Measurements from ENCODE around the gene ANKRD30B.
"Not testable (repeated sequence)": the region's sequence is repeated elsewhere in the genome, so short reads cannot be mapped to it uniquely, and the experiment has no call there.

Gene ANKRD30B

GRCh38 chr18:14851533-14851932 is 103.6 kb downstream of the ANKRD30B start:
- H3K27ac ChIP-seq, H3K4me3 ChIP-seq: not testable (repeated sequence)

GRCh38 chr18:14855634-14856033 is 107.7 kb downstream of the ANKRD30B start:
- H3K27ac ChIP-seq, H3K4me3 ChIP-seq: not testable (repeated sequence)

GRCh38 chr18:14856256-14856655 is 108.3 kb downstream of the ANKRD30B start:
- H3K4me3 ChIP-seq = not testable (repeated sequence)

GRCh38 chr18:14858514-14858913 is 110.5 kb downstream of the ANKRD30B start:
- not testable (repeated sequence) for H3K4me3 ChIP-seq, H3K27ac ChIP-seq

More at GRCh38 chr18:14856256-14856655, 108.3 kb downstream of the ANKRD30B start:
- H3K27ac ChIP-seq = not testable (repeated sequence)

- not testable (repeated sequence) for H3K4me3 ChIP-seq, H3K27ac ChIP-seq
These were observed 112.0 kb downstream of the ANKRD30B start for GRCh38 chr18:14859995-14860394.

- H3K4me3 ChIP-seq, H3K27ac ChIP-seq: not testable (repeated sequence)
These were observed 118.5 kb downstream of the ANKRD30B start for GRCh38 chr18:14866426-14866825.

GRCh38 chr18:14867988-14868387 is 120.0 kb downstream of the ANKRD30B start:
- not testable (repeated sequence) for H3K27ac ChIP-seq, H3K4me3 ChIP-seq

GRCh38 chr18:14868825-14869224 is 120.9 kb downstream of the ANKRD30B start:
- H3K27ac ChIP-seq, H3K4me3 ChIP-seq: not testable (repeated sequence)

GRCh38 chr18:14878826-14879225 is 130.9 kb downstream of the ANKRD30B start:
- not testable (repeated sequence) for H3K4me3 ChIP-seq

GRCh38 chr18:14900435-14900834 is 152.5 kb downstream of the ANKRD30B start:
- no peak overlapping the region for H3K27ac ChIP-seq

More at GRCh38 chr18:14878826-14879225, 130.9 kb downstream of the ANKRD30B start:
- not testable (repeated sequence) for H3K27ac ChIP-seq

More at GRCh38 chr18:14900435-14900834, 152.5 kb downstream of the ANKRD30B start:
- no peak overlapping the region for H3K4me3 ChIP-seq

All from skin epidermis (tissue), 12 donors.